NOMO-1 (cell line): ENCODE measurements around the gene GRIN2C.
A peak's percentile ranks its signal among the peaks of the same experiment; 100 is the strongest.

Experiments used
- DNase-seq, 2 experiments: peaks; one replicate each; lab custom pipeline; 2025; ENCODE audit not compliant: unreplicated experiment in 2 of 2; lab: John Stamatoyannopoulos, UW

GRIN2C gene

GRCh38 chr17:74824961-74825627 lies 34.6 kb downstream of the GRIN2C start:
- no peak for DNase-seq

GRCh38 chr17:74822939-74823367 lies 36.7 kb downstream of the GRIN2C start:
- no peak for DNase-seq

GRCh38 chr17:74822335-74822938 lies 37.2 kb downstream of the GRIN2C start:
- no peak for DNase-seq

GRCh38 chr17:74821655-74822334 lies 37.9 kb downstream of the GRIN2C start:
- DNase-seq: no peak

- DNase-seq: no peak
Measured at GRCh38 chr17:74819801-74820436, 39.8 kb downstream of the GRIN2C start.

GRCh38 chr17:74818291-74818938 lies 41.3 kb downstream of the GRIN2C start:
- DNase-seq: no peak

GRCh38 chr17:74816905-74817620 lies 42.6 kb downstream of the GRIN2C start:
- DNase-seq: no peak

- DNase-seq: no peak
Measured at GRCh38 chr17:74815550-74816370, 43.9 kb downstream of the GRIN2C start.

GRCh38 chr17:74815067-74815466 lies 44.6 kb downstream of the GRIN2C start:
- no peak for DNase-seq

- no peak for DNase-seq
Measured at GRCh38 chr17:74814453-74814852, 45.2 kb downstream of the GRIN2C start.

- DNase-seq: peak; percentile 43 to 54
Measured at GRCh38 chr17:74812109-74813009, 47.3 kb downstream of the GRIN2C start.

GRCh38 chr17:74810699-74811485 lies 48.8 kb downstream of the GRIN2C start:
- no peak for DNase-seq

- DNase-seq: peak; percentile 17 to 28
Measured at GRCh38 chr17:74808714-74809430, 50.8 kb downstream of the GRIN2C start.

GRCh38 chr17:74807925-74808324 lies 51.8 kb downstream of the GRIN2C start:
- DNase-seq: no peak

- DNase-seq: no peak
Measured at GRCh38 chr17:74807441-74807840, 52.2 kb downstream of the GRIN2C start.

GRCh38 chr17:74806334-74806733 lies 53.4 kb downstream of the GRIN2C start:
- DNase-seq: no peak

- no peak for DNase-seq
Measured at GRCh38 chr17:74805591-74805991, 54.1 kb downstream of the GRIN2C start.
